Stimulated activated CD8-positive, alpha-beta memory T cell treated with anti-CD3 and anti-CD28 coated beads, Interleukin-7, amount 100 ng/mL, for 4 hours (primary cell): ENCODE measurements around the gene NR2F2.

Source experiments
- DNase-seq, 2 donors: peaks; one replicate each; pipeline ENCODE4 v3.0.0-alpha.2; 2020; ENCODE audit warnings: low read depth in 2 of 2

NR2F2 gene

GRCh38 chr15:96320107-96320506, 10.4 kb upstream of the NR2F2 start:
- no peak for DNase-seq

GRCh38 chr15:96320703-96321638, 9.5 kb upstream of the NR2F2 start:
- no peak for DNase-seq

- no peak for DNase-seq
Observed at GRCh38 chr15:96321639-96322535, 8.6 kb upstream of the NR2F2 start.

- DNase-seq: no peak
Observed at GRCh38 chr15:96322536-96323318, 7.8 kb upstream of the NR2F2 start.

- DNase-seq: no peak
Observed at GRCh38 chr15:96323319-96324145, 7.0 kb upstream of the NR2F2 start.

GRCh38 chr15:96324192-96324895, 6.2 kb upstream of the NR2F2 start:
- DNase-seq: no peak

- no peak for DNase-seq
Observed at GRCh38 chr15:96324940-96325540, 5.5 kb upstream of the NR2F2 start.

GRCh38 chr15:96325541-96326327, 4.8 kb upstream of the NR2F2 start:
- DNase-seq: no peak

- no peak for DNase-seq
Observed at GRCh38 chr15:96326328-96327154, 4.0 kb upstream of the NR2F2 start.

GRCh38 chr15:96327155-96327741, 3.3 kb upstream of the NR2F2 start:
- no peak for DNase-seq

GRCh38 chr15:96328181-96328876, 2.2 kb upstream of the NR2F2 start:
- no peak for DNase-seq

- DNase-seq: no peak
Observed at GRCh38 chr15:96328877-96329195, 1.7 kb upstream of the NR2F2 start.

GRCh38 chr15:96329403-96329981, 1.0 kb upstream of the NR2F2 start:
- no peak for DNase-seq

- no peak for DNase-seq
Observed at GRCh38 chr15:96330064-96330449, 443 bp upstream of the NR2F2 start.

- DNase-seq: no peak
Observed at GRCh38 chr15:96331144-96331944, 844 bp downstream of the NR2F2 start.
